IMR-90 (cell line): Measurements from ENCODE around the gene SWAP70. TPM values are rescaled to one million over a fixed set of nuclear protein-coding genes. Genes with fewer than 3 reads are reported as not detected.

Experiments used
- ATAC-seq: fragments of 200-7000 bp; cut with Tn5 transposase; 2 replicates; pipeline ENCODE4 v1.9.1; 2020; ENCODE audit warnings: low read depth, mild to moderate bottlenecking, moderate library complexity
- BruUV-seq: library from RNA; stranded (reverse); fragments of 400-500 nt; replicated peaks from 2 replicates; lab custom pipeline; 2021; lab: Mats Ljungman, UMichigan
- CTCF ChIA-PET: fragments of 300-600 bp; formaldehyde crosslinking; extraction: SDS; loops from one replicate; lab custom pipeline; 2021; ENCODE audit warnings: antibody characterized with exemption; lab: Yijun Ruan, JAX
- POLR2A ChIA-PET: fragments of 300-600 bp; sonication (Branson Sonifier 250); formaldehyde crosslinking; loops from one replicate; lab custom pipeline; 2022; ENCODE audit warnings: antibody characterized with exemption; ENCODE audit not compliant: unreplicated experiment; lab: Charles Lee
- DNase-seq: peaks from one replicate; pipeline ENCODE4 v3.0.0; 2013
- H2AFZ ChIP-seq: replicated peaks from 2 replicates; pipeline ENCODE3; 2013; ENCODE audit warnings: low read length, mild to moderate bottlenecking; ENCODE audit not compliant: poor library complexity
- H2AK5ac ChIP-seq: 2 replicates; pipeline ENCODE4 v1.6.1; 2013; ENCODE audit warnings: low read depth, low read length, inconsistent platforms
- H2AK9ac ChIP-seq: replicated peaks from 2 replicates; pipeline ENCODE3; 2013; ENCODE audit warnings: mild to moderate bottlenecking, low read depth, low read length, moderate library complexity; ENCODE audit not compliant: poor library complexity
- H2BK120ac ChIP-seq: 2 replicates; pipeline ENCODE4 v1.6.1; 2013; ENCODE audit warnings: low read depth, low read length, inconsistent platforms
- H2BK15ac ChIP-seq: 3 replicates; pipeline ENCODE4 v1.6.1; 2013; ENCODE audit warnings: low read depth, low read length, inconsistent platforms
- H2BK20ac ChIP-seq: 2 replicates; pipeline ENCODE4 v1.6.1; 2013; ENCODE audit warnings: low read depth, mild to moderate bottlenecking, inconsistent platforms, low read length, moderate library complexity
- H2BK5ac ChIP-seq: 2 replicates; pipeline ENCODE4 v1.6.1; 2013; ENCODE audit warnings: mild to moderate bottlenecking, low read depth, low read length, inconsistent platforms; ENCODE audit not compliant: poor library complexity, severe bottlenecking
- H3K14ac ChIP-seq: replicated peaks from 2 replicates; pipeline ENCODE4 v1.6.1; 2013; ENCODE audit warnings: low read depth, low read length, inconsistent platforms
- H3K18ac ChIP-seq: 2 replicates; pipeline ENCODE4 v1.6.1; 2013; ENCODE audit warnings: low read depth, low read length, control low read depth
- H3K23ac ChIP-seq: 2 replicates; pipeline ENCODE4 v1.6.1; 2013; ENCODE audit warnings: low read depth, low read length, inconsistent platforms
- H3K27ac ChIP-seq: 2 replicates; pipeline ENCODE4 v1.5.1; 2013; ENCODE audit warnings: mild to moderate bottlenecking, control low read depth, low read length; ENCODE audit not compliant: insufficient read depth
- H3K27me3 ChIP-seq: 2 replicates; pipeline ENCODE4 v1.6.1; 2013; ENCODE audit warnings: low read length; ENCODE audit not compliant: control insufficient read depth, insufficient read depth
- H3K36me3 ChIP-seq: 2 replicates; pipeline ENCODE4 v1.6.1; 2013; ENCODE audit warnings: low read length, mixed read lengths; ENCODE audit not compliant: control insufficient read depth, insufficient read depth
- H3K4ac ChIP-seq: 2 replicates; pipeline ENCODE4 v1.6.1; 2013; ENCODE audit warnings: low read depth, low read length, inconsistent platforms
- H3K4me1 ChIP-seq: 2 replicates; pipeline ENCODE4 v1.6.1; 2013; ENCODE audit warnings: low read length, mixed read lengths; ENCODE audit not compliant: control insufficient read depth, insufficient read depth
- H3K4me2 ChIP-seq: 2 replicates; pipeline ENCODE4 v1.6.1; 2013; ENCODE audit warnings: low read depth, mild to moderate bottlenecking, control low read depth, low read length, moderate library complexity
- H3K4me3 ChIP-seq: 2 replicates; pipeline ENCODE4 v1.5.1; 2013; ENCODE audit warnings: low read depth, mild to moderate bottlenecking, control low read depth, low read length, moderate library complexity; ENCODE audit not compliant: insufficient read depth
- H3K56ac ChIP-seq: 2 replicates; pipeline ENCODE4 v1.6.1; 2013; ENCODE audit warnings: low read length, inconsistent platforms; ENCODE audit not compliant: insufficient read depth; ENCODE audit errors: extremely low read depth
- H3K79me1 ChIP-seq, 2 experiments: 2 replicates each; pipeline ENCODE4 v1.6.1; 2013; ENCODE audit warnings: low read length in 2 of 2, inconsistent platforms in 1 of 2, low read depth in 1 of 2
- H3K9ac ChIP-seq: 2 replicates; pipeline ENCODE4 v1.6.1; 2013; ENCODE audit warnings: low read depth, low read length, control low read depth
- H3K9me1 ChIP-seq: 2 replicates; pipeline ENCODE4 v1.6.1; 2013; ENCODE audit warnings: low read length, inconsistent platforms; ENCODE audit not compliant: insufficient read depth
- H3K9me3 ChIP-seq: 2 replicates; pipeline ENCODE4 v1.6.1; 2013; ENCODE audit warnings: low read length; ENCODE audit not compliant: control insufficient read depth, insufficient read depth
- H4K20me1 ChIP-seq: 2 replicates; pipeline ENCODE4 v1.6.1; 2013; ENCODE audit warnings: low read length, inconsistent platforms; ENCODE audit not compliant: insufficient read depth
- H4K5ac ChIP-seq: 2 replicates; pipeline ENCODE4 v1.6.1; 2013; ENCODE audit warnings: mild to moderate bottlenecking, low read depth, low read length, control low read depth
- H4K8ac ChIP-seq, 2 experiments: 2 replicates each; pipeline ENCODE4 v1.6.1; 2013; ENCODE audit warnings: low read depth in 2 of 2, low read length in 2 of 2, control low read depth in 1 of 2, inconsistent platforms in 1 of 2
- H4K91ac ChIP-seq: 2 replicates; pipeline ENCODE4 v1.6.1; 2013; ENCODE audit warnings: low read depth, low read length, inconsistent platforms; ENCODE audit not compliant: insufficient read depth
- BHLHE40 ChIP-seq: fragments of 150-350 bp; IDR thresholded peaks from 2 replicates; pipeline ENCODE4 v1.6.1; 2016; ENCODE audit warnings: mild to moderate bottlenecking, low read depth, low read length
- MAZ ChIP-seq: IDR thresholded peaks from 2 replicates; pipeline ENCODE4 v1.6.1; 2012; ENCODE audit warnings: low read depth, mild to moderate bottlenecking, low read length, improper control_type of control experiment, moderate library complexity, borderline replicate concordance
- MXI1 ChIP-seq: IDR thresholded peaks from 2 replicates; pipeline ENCODE4 v1.6.1; 2012; ENCODE audit warnings: low read depth, mild to moderate bottlenecking, low read length, moderate library complexity, borderline replicate concordance
- POLR2A ChIP-seq: IDR thresholded peaks from 2 replicates; pipeline ENCODE4 v1.6.1; 2012; ENCODE audit warnings: mild to moderate bottlenecking, low read depth, low read length
- RAD21 ChIP-seq: IDR thresholded peaks from 2 replicates; pipeline ENCODE4 v1.6.1; 2012; ENCODE audit warnings: low read length, improper control_type of control experiment
- RCOR1 ChIP-seq: IDR thresholded peaks from 2 replicates; pipeline ENCODE4 v1.6.1; 2012; ENCODE audit warnings: mild to moderate bottlenecking, low read length, improper control_type of control experiment; ENCODE audit not compliant: insufficient replicate concordance
- WGBS, 2 experiments: methylation state at CpG; one replicate each; pipeline versions ENCODE4 v1.1.5 to v1.1.7; 2013; ENCODE audit warnings: missing lambda C conversion rate in 2 of 2; ENCODE audit not compliant: insufficient read length in 1 of 2; ENCODE audit errors: extremely low coverage in 2 of 2; 5-methylcytosine and 5-hydroxymethylcytosine counted together
- dilution Hi-C: fragments of 300-500 bp; cut with HindIII; formaldehyde crosslinking; loops from one replicate; pipeline ENCODE4 v1.14.3; 2018; ENCODE audit warnings: low sequenced_read_pairs; ENCODE audit not compliant: unreplicated experiment
- in situ Hi-C: fragments of 300-500 bp; cut with MboI; formaldehyde crosslinking; loops from 3 replicates; pipeline ENCODE4 v1.14.3; 2019; ENCODE audit warnings: low sequenced_read_pairs, inconsistent platforms, mixed read lengths
- intact Hi-C: fragments of 100-400 bp; cut with micrococcal nuclease; formaldehyde crosslinking; loops from 2 replicates; pipeline ENCODE4 v1.10.0; 2022
- polyA plus RNA-seq, 3 experiments: library from polyadenylated mRNA; depleted of rRNA; stranded (reverse); fragments of >200 nt; gene quantifications; 2 replicates each; pipeline ENCODE4 v1.2.3, GENCODE V29; 2012; ENCODE audit warnings: low replicate concordance in 1 of 3
- total RNA-seq: library from RNA; depleted of rRNA; stranded (reverse); fragments of >200 nt; gene quantifications from 2 replicates; pipeline ENCODE4 v1.2.3, GENCODE V29; 2012

The SWAP70 gene
- total and polyA plus RNA-seq, 2 of the 4 experiments (the other 2 are of a cell fraction): 15.5 to 19.9 TPM

GRCh38 chr11:9777066-9777465 is 113.2 kb downstream of the SWAP70 start:
- ATAC-seq: no peak
- Histone ChIP-seq H3K56ac (no peak overlapping the region), H3K4me2 (no peak overlapping the region; the same call in 1 of the 2 replicates), H3K9me1 (peaks cover 20% of the 10 kb centered on the region), H3K9me3 (no peaks in the 10 kb centered on the region), H4K20me1 (no peaks in the 10 kb centered on the region), H2BK15ac (peak overlapping the region; percentile 91; the same call in 1 of the 3 replicates), H2BK5ac (peak overlapping the region; percentile 45), H2AFZ (no peak overlapping the region), H2BK20ac (peak overlapping the region; percentile 94), H3K4ac (peak overlapping the region; percentile 95), H3K23ac (no peak overlapping the region), H2AK9ac (no peak overlapping the region), H3K27me3 (no peaks in the 10 kb centered on the region), H4K91ac (peak overlapping the region; percentile 89), H3K4me3 (no peak overlapping the region; the same call in 1 of the 2 replicates), H4K8ac (peak overlapping the region; percentile 52 to 80; a peak in 3 of 4 replicates), H3K79me1 (peaks cover 9 to 59% of the 10 kb centered on the region in 2 experiments), H3K36me3 (peaks cover 27% of the 10 kb centered on the region), H2AK5ac (no peak overlapping the region), H3K9ac (no peak overlapping the region), H2BK120ac (peak overlapping the region; percentile 94), H3K27ac (peak overlapping the region; percentile 59; the same call in 1 of the 2 replicates), H3K4me1 (peaks cover 23% of the 10 kb centered on the region), H4K5ac (peak overlapping the region; percentile 89), H3K18ac (peak overlapping the region; percentile 98), H3K14ac (0 out of 2 replicates have a peak overlapping the region, but pooled peaks have one; percentile 25)
- BruUV-seq: no TSS peak
- intact Hi-C loops (no loop called here), dilution Hi-C loops (no loop called here), in situ Hi-C loops (no loop called here)
- no peak for DNase-seq
- no peak for TF ChIP-seq POLR2A
- TF ChIP-seq RCOR1: no peak
- no peak for TF ChIP-seq RAD21
- no peak for TF ChIP-seq MXI1
- no peak for TF ChIP-seq BHLHE40
- no peak for TF ChIP-seq MAZ
- POLR2A ChIA-PET: no interaction called here
- CTCF ChIA-PET: interaction anchor here (1.3 kb wide), 1 partner anchor 29 kb away, joined by 5 read pairs; no protein-coding TSS in a partner anchor
- WGBS, 2 experiments: no CpG with 5 or more reads among the region's 2 CpGs
